SH-SY5Y (cell line): ENCODE data around the gene DPP6.

Source experiments
- GATA2 ChIP-seq: IDR thresholded peaks from 2 replicates; pipeline ENCODE4 v1.6.1; 2011; ENCODE audit warnings: mild to moderate bottlenecking, low read depth, low read length
- GATA3 ChIP-seq: IDR thresholded peaks from 2 replicates; pipeline ENCODE4 v1.6.1; 2011; ENCODE audit warnings: low read depth, mild to moderate bottlenecking, low read length, moderate library complexity

- no peak for TF ChIP-seq GATA2
- no peak for TF ChIP-seq GATA3
Observed at GRCh38 chr7:154177584-154177983, 125.4 kb downstream of the DPP6 start.
